Measurements from ENCODE around the gene ABLIM2.

ABLIM2 gene

GRCh38 chr4:8164194-8164565 lies 5.6 kb upstream of the ABLIM2 start:
- no peaks in the 10 kb centered on the region for H3K36me3 ChIP-seq (ENCODE audit: control insufficient read depth, insufficient read depth, low read length)
- peaks cover 10% of the 10 kb centered on the region for H3K9me3 ChIP-seq (ENCODE audit: control insufficient read depth, low read length)
- H3K27ac ChIP-seq (ENCODE audit: low read depth, low read length, severe bottlenecking) = no peak overlapping the region
- no peak overlapping the region for H3K4me3 ChIP-seq (ENCODE audit: extremely low read depth, insufficient read depth, low read length, poor library complexity, severe bottlenecking)
- 90 to 92% methylated on average over 8 of the region's 9 CpGs for WGBS, 2 experiments (ENCODE audit: insufficient coverage in 2 of 2)
- H3K4me1 ChIP-seq (ENCODE audit: control insufficient read depth, insufficient read depth, low read length, poor library complexity, severe bottlenecking) = no peaks in the 10 kb centered on the region

GRCh38 chr4:8163436-8164193 lies 5.0 kb upstream of the ABLIM2 start:
- Histone ChIP-seq H3K9me3 (ENCODE audit: control insufficient read depth, low read length) (peaks cover 6% of the 10 kb centered on the region), H3K4me1 (ENCODE audit: control insufficient read depth, insufficient read depth, low read length, poor library complexity, severe bottlenecking) (no peaks in the 10 kb centered on the region), H3K27ac (ENCODE audit: low read depth, low read length, severe bottlenecking) (no peak overlapping the region), H3K36me3 (ENCODE audit: control insufficient read depth, insufficient read depth, low read length) (no peaks in the 10 kb centered on the region), H3K4me3 (ENCODE audit: extremely low read depth, insufficient read depth, low read length, poor library complexity, severe bottlenecking) (no peak overlapping the region)
- 84 to 87% methylated on average over 14 to 19 of the region's 19 CpGs for WGBS, 2 experiments (ENCODE audit: insufficient coverage in 2 of 2)

GRCh38 chr4:8163026-8163425 lies 4.4 kb upstream of the ABLIM2 start:
- H3K9me3 ChIP-seq (ENCODE audit: control insufficient read depth, low read length) = peaks cover under 1% of the 10 kb centered on the region
- WGBS, 2 experiments (ENCODE audit: insufficient coverage in 2 of 2) = 79 to 84% methylated on average over 6 to 7 of the region's 7 CpGs
- H3K4me1 ChIP-seq (ENCODE audit: control insufficient read depth, insufficient read depth, low read length, poor library complexity, severe bottlenecking) = no peaks in the 10 kb centered on the region
- H3K27ac ChIP-seq (ENCODE audit: low read depth, low read length, severe bottlenecking) = no peak overlapping the region
- H3K4me3 ChIP-seq (ENCODE audit: extremely low read depth, insufficient read depth, low read length, poor library complexity, severe bottlenecking) = no peak overlapping the region
- H3K36me3 ChIP-seq (ENCODE audit: control insufficient read depth, insufficient read depth, low read length) = no peaks in the 10 kb centered on the region

DNA sequence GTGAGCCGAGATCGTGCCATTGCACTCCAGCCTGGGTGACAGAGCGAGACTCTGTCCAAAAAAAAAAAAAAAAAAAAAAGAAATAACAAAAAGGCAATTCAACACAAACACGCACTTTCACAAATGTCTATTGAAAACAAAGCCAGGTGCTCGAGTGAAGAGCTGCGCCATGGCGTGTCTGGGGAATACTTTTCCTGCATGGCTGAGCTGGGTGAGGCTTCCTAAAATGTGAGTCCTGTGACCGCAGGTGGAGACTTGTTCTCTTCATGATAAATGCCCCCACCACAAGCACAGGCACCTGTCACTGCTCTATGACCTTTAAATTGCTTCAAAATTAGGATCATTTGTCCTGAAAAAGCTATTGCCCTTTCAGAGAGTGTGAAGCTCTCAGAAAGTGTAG lies 4.0 kb upstream of the ABLIM2 start:
- no peaks in the 10 kb centered on the region for H3K4me1 ChIP-seq (ENCODE audit: control insufficient read depth, insufficient read depth, low read length, poor library complexity, severe bottlenecking)
- no peaks in the 10 kb centered on the region for H3K36me3 ChIP-seq (ENCODE audit: control insufficient read depth, insufficient read depth, low read length)
- H3K9me3 ChIP-seq (ENCODE audit: control insufficient read depth, low read length) = no peaks in the 10 kb centered on the region
- WGBS, 2 experiments (ENCODE audit: insufficient coverage in 2 of 2) = 80 to 97% methylated on average over 2 to 4 of the region's 8 CpGs
- H3K4me3 ChIP-seq (ENCODE audit: extremely low read depth, insufficient read depth, low read length, poor library complexity, severe bottlenecking) = no peak overlapping the region
- H3K27ac ChIP-seq (ENCODE audit: low read depth, low read length, severe bottlenecking) = no peak overlapping the region

DNA sequence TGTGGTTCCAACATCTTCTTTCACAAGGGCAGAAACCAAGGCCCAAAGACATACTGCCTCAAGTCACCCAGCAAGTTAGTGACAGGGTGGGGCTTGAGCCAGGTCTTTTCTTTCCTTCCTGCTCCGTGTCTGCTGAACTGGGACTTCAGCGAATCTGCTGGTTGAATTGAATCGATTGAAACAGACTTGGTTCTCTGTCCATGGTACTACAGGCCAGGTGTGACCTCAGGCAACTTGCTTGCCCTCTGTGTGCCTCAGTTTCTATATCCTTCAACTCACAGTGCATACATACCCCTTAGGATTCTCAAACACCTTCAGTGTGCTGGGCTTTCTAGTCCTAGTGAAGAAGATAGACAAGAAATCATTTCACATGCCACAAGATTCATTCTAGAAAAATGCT lies 2.0 kb upstream of the ABLIM2 start:
- H3K27ac ChIP-seq (ENCODE audit: low read depth, low read length, severe bottlenecking) = no peak overlapping the region
- H3K4me3 ChIP-seq (ENCODE audit: extremely low read depth, insufficient read depth, low read length, poor library complexity, severe bottlenecking) = no peak overlapping the region
- no peaks in the 10 kb centered on the region for H3K36me3 ChIP-seq (ENCODE audit: control insufficient read depth, insufficient read depth, low read length)
- 50 to 61% methylated on average over 3 of the region's 3 CpGs for WGBS, 2 experiments (ENCODE audit: insufficient coverage in 2 of 2)
- no peaks in the 10 kb centered on the region for H3K4me1 ChIP-seq (ENCODE audit: control insufficient read depth, insufficient read depth, low read length, poor library complexity, severe bottlenecking)
- H3K9me3 ChIP-seq (ENCODE audit: control insufficient read depth, low read length) = no peaks in the 10 kb centered on the region

- 70 to 80% methylated on average over 2 of the region's 4 CpGs for WGBS, 2 experiments (ENCODE audit: insufficient coverage in 2 of 2)
- H3K4me3 ChIP-seq (ENCODE audit: extremely low read depth, insufficient read depth, low read length, poor library complexity, severe bottlenecking) = no peak overlapping the region
- H3K27ac ChIP-seq (ENCODE audit: low read depth, low read length, severe bottlenecking) = no peak overlapping the region
- H3K4me1 ChIP-seq (ENCODE audit: control insufficient read depth, insufficient read depth, low read length, poor library complexity, severe bottlenecking) = no peaks in the 10 kb centered on the region
- H3K36me3 ChIP-seq (ENCODE audit: control insufficient read depth, insufficient read depth, low read length) = no peaks in the 10 kb centered on the region
- no peaks in the 10 kb centered on the region for H3K9me3 ChIP-seq (ENCODE audit: control insufficient read depth, low read length)
Observed at GRCh38 chr4:8160233-8160560, 1.6 kb upstream of the ABLIM2 start.

DNA sequence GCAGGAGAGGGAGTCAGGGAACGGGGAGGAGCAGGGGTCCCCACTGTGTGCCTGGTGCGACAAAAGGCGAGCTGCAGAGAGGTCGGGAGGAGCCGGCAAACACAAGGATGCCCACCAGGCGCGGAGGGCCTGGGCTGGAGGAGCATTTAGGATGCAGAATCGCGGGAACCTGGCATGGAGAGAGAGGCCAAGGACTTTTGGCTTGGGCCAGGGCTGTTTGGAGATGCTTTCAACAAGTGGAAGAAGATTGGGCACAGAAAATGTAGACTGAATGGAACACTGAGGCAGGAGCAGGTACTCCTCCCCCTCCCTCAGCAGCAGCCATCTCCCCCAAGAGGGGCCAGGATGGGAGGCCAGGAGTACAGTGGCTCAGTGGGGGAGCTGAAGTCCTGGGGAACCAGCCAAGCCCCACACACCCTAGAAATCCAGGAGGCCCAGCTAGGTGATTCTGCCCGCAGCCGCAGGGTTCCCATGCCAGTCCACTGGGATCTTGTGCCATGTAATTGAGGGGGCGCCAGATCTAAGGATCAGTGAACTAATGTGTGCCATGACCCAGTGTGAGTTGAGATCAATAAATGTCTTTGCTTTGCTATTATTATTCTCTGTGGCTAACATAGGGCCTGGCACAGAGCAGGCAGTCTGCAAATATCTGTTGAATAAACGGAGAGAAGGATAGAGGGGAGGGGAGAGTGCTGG lies 1.1 kb upstream of the ABLIM2 start:
- peak overlapping the region; percentile 57 for H3K4me3 ChIP-seq (ENCODE audit: extremely low read depth, insufficient read depth, low read length, poor library complexity, severe bottlenecking)
- WGBS, 2 experiments (ENCODE audit: insufficient coverage in 2 of 2) = 34 to 45% methylated on average over 13 of the region's 13 CpGs

DNA sequence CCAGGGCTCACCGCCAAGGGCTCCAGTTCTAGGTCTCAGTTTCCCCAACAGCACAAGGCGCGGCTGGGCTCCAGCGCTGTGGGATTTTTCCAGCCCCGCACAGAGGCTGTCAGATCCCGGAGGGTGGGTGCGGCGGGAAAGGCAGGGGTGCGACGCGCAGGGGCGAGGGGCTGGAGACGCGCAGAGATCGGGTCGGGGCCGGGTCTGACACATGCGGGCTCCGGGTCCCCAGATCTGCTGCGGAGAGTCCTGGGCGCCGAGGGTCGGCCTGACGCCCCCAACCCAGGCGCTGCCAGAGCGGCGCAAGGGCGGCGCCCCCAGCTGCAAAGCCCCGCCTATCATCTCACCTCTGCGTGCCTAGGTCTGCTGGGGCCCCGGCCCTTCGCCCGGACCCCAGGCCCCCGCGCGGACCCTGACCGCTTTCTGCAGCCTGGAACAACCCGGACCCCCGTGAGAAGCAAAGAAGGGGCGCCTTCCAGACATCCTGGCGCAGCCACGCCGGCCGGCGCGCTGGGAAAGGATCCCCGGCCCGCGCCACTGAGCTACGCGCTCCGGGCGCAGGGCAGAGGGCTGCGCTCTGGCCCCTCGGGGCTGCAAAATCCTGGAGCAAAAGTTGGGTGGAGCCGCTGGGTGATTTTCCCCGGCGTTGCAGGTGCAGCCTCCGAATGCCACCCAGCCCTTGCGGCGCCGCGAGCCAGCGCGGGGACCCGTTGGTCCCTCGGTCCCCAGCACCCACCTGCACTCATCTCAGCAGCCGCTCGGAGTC lies 486 bp downstream of the ABLIM2 start:
- no peaks in the 10 kb centered on the region for H3K9me3 ChIP-seq (ENCODE audit: control insufficient read depth, low read length)
- WGBS, 2 experiments (ENCODE audit: insufficient coverage in 2 of 2) = 3% methylated on average over 57 to 58 of the region's 70 CpGs
- H3K36me3 ChIP-seq (ENCODE audit: control insufficient read depth, insufficient read depth, low read length) = no peaks in the 10 kb centered on the region
- H3K4me1 ChIP-seq (ENCODE audit: control insufficient read depth, insufficient read depth, low read length, poor library complexity, severe bottlenecking) = no peaks in the 10 kb centered on the region
- peak overlapping the region; percentile 41 for H3K4me3 ChIP-seq (ENCODE audit: extremely low read depth, insufficient read depth, low read length, poor library complexity, severe bottlenecking)
- H3K27ac ChIP-seq (ENCODE audit: low read depth, low read length, severe bottlenecking) = no peak overlapping the region

More for the DNA sequence above, 1.1 kb upstream of the ABLIM2 start:
- Histone ChIP-seq H3K36me3 (ENCODE audit: control insufficient read depth, insufficient read depth, low read length) (no peaks in the 10 kb centered on the region), H3K27ac (ENCODE audit: low read depth, low read length, severe bottlenecking) (no peak overlapping the region), H3K9me3 (ENCODE audit: control insufficient read depth, low read length) (no peaks in the 10 kb centered on the region), H3K4me1 (ENCODE audit: control insufficient read depth, insufficient read depth, low read length, poor library complexity, severe bottlenecking) (no peaks in the 10 kb centered on the region)

DNA sequence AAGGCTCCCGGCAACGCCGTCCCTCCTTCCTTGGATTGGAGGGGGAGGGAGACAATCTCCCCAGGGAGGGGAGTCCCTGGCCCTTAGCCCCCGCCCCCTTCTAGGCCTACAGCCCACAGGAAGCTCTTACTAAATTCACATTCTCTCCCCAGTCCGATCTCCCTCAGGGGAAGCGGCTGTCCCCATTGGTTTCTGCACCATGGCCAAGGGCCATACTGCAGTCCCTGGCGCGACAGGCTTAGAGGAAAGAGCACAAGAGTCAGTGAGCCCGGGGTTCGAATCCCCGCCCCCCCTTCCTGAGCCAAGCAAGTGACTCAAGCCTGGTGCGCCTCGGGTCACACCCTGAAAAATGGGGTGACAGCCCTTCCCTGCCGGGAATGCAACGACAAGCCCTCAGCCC lies 1.1 kb downstream of the ABLIM2 start:
- no peaks in the 10 kb centered on the region for H3K9me3 ChIP-seq (ENCODE audit: control insufficient read depth, low read length)
- H3K36me3 ChIP-seq (ENCODE audit: control insufficient read depth, insufficient read depth, low read length) = no peaks in the 10 kb centered on the region
- H3K4me1 ChIP-seq (ENCODE audit: control insufficient read depth, insufficient read depth, low read length, poor library complexity, severe bottlenecking) = no peaks in the 10 kb centered on the region
- no peak overlapping the region for H3K27ac ChIP-seq (ENCODE audit: low read depth, low read length, severe bottlenecking)
- WGBS, 2 experiments (ENCODE audit: insufficient coverage in 2 of 2) = 50 to 56% methylated on average over 11 of the region's 15 CpGs
- H3K4me3 ChIP-seq (ENCODE audit: extremely low read depth, insufficient read depth, low read length, poor library complexity, severe bottlenecking) = no peak overlapping the region

DNA sequence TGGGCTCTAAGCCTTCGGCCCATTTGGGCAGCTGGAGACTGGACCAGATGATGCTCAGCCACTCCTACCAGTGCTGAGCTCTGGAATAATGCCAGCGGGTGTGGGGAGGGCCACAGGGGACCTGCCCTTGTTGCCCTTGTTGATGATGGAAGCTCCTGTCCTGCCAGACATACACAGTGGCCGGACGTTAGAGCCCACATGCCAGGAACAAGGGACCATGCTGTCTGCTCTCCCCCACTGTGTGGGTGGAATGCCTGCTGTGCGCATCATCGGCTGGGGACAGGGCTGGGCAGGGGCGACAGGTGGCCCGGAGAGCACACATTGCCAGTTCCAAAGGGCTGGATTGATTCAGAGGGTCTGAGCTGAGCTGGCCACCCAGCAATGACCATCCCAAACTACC lies 2.0 kb downstream of the ABLIM2 start:
- Histone ChIP-seq H3K4me3 (ENCODE audit: extremely low read depth, insufficient read depth, low read length, poor library complexity, severe bottlenecking) (no peak overlapping the region), H3K27ac (ENCODE audit: low read depth, low read length, severe bottlenecking) (no peak overlapping the region), H3K36me3 (ENCODE audit: control insufficient read depth, insufficient read depth, low read length) (no peaks in the 10 kb centered on the region), H3K9me3 (ENCODE audit: control insufficient read depth, low read length) (no peaks in the 10 kb centered on the region), H3K4me1 (ENCODE audit: control insufficient read depth, insufficient read depth, low read length, poor library complexity, severe bottlenecking) (no peaks in the 10 kb centered on the region)
- 86 to 92% methylated on average over 8 of the region's 8 CpGs for WGBS, 2 experiments (ENCODE audit: insufficient coverage in 2 of 2)

All from mesodermal cell (in vitro differentiated cells).